ENCODE results near the gene MTRFR. TPM values are rescaled to one million over a fixed set of nuclear protein-coding genes. Genes with fewer than 3 reads are reported as not detected.
A peak's percentile ranks its signal among the peaks of the same experiment; 100 is the strongest.

Gene MTRFR
- total RNA-seq, 1 experiment from 2014 or later = 15.7 TPM

DNA sequence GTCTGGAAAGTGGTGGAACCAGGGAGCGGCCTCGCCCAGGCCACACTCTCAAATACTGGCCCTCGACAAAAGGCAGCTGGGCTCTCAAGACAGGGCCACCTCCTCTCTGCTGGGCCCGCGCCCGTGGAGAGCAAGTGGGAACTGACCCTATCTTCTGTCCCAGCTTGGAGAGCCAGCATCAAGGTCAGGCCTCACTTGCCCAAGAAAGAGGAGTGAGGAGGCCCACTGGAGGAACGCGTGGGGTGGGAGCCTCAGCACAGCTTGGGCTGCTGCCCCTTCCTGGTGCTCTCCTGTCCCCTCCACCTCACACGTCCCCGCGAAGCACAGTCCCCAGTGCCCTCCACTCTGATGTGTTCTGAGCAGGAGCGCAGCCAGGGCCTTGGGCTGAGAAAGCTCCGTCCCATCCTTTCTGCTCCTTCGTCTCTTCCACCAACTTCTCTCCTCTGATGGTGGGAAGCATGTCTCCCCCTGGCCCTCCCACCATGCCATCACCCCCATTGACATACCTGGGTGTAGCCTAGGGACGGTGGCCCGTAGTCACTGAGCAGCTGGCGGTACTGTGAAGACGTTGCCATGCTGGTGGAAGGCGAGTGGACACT, 33.5 kb downstream of the MTRFR start:
- DNase-seq (ENCODE audit: low spot score) (no peak), ATAC-seq (no peak)
- POLR2A ChIA-PET = no interaction called here
- H3K9me3 Mint-ChIP-seq = no peaks in the 10 kb centered on the region
- H3K4me1 Mint-ChIP-seq = peaks cover 29% of the 10 kb centered on the region
- TF ChIP-seq ESRRA (CRISPR knock-in tag; IDR thresholded peaks at IDR 0.05; ENCODE audit: borderline replicate concordance) (no peak), FOXK1 (CRISPR knock-in tag; IDR thresholded peaks at IDR 0.05) (no peak), CREB1 (CRISPR knock-in tag; IDR thresholded peaks at IDR 0.05) (no peak), ZNF396 (CRISPR knock-in tag; IDR thresholded peaks at IDR 0.05; ENCODE audit: borderline replicate concordance) (no peak), SMAD4 (CRISPR knock-in tag; IDR thresholded peaks at IDR 0.05) (no peak), NR2C2 (CRISPR knock-in tag; IDR thresholded peaks at IDR 0.05) (no peak), ZBTB21 (CRISPR knock-in tag; IDR thresholded peaks at IDR 0.05; ENCODE audit: borderline replicate concordance) (no peak), FOXP1 (CRISPR knock-in tag; IDR thresholded peaks at IDR 0.05; ENCODE audit: borderline replicate concordance) (no peak), ZNF423 (CRISPR knock-in tag; IDR thresholded peaks at IDR 0.05) (no peak), ELF4 (CRISPR knock-in tag; IDR thresholded peaks at IDR 0.05; ENCODE audit: low read depth) (no peak), ZNF263 (CRISPR knock-in tag; IDR thresholded peaks at IDR 0.05; ENCODE audit: low read depth) (no peak), RORB (CRISPR knock-in tag; IDR thresholded peaks at IDR 0.05) (no peak)
- TF ChIP-seq, protein P1, sequence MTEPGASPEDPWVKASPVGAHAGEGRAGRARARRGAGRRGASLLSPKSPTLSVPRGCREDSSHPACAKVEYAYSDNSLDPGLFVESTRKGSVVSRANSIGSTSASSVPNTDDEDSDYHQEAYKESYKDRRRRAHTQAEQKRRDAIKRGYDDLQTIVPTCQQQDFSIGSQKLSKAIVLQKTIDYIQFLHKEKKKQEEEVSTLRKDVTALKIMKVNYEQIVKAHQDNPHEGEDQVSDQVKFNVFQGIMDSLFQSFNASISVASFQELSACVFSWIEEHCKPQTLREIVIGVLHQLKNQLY (CRISPR knock-in tag; IDR thresholded peaks at IDR 0.05) = no peak
- TF ChIP-seq, protein P2, sequence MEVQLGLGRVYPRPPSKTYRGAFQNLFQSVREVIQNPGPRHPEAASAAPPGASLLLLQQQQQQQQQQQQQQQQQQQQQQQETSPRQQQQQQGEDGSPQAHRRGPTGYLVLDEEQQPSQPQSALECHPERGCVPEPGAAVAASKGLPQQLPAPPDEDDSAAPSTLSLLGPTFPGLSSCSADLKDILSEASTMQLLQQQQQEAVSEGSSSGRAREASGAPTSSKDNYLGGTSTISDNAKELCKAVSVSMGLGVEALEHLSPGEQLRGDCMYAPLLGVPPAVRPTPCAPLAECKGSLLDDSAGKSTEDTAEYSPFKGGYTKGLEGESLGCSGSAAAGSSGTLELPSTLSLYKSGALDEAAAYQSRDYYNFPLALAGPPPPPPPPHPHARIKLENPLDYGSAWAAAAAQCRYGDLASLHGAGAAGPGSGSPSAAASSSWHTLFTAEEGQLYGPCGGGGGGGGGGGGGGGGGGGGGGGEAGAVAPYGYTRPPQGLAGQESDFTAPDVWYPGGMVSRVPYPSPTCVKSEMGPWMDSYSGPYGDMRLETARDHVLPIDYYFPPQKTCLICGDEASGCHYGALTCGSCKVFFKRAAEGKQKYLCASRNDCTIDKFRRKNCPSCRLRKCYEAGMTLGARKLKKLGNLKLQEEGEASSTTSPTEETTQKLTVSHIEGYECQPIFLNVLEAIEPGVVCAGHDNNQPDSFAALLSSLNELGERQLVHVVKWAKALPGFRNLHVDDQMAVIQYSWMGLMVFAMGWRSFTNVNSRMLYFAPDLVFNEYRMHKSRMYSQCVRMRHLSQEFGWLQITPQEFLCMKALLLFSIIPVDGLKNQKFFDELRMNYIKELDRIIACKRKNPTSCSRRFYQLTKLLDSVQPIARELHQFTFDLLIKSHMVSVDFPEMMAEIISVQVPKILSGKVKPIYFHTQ (CRISPR knock-in tag; IDR thresholded peaks at IDR 0.05) = no peak
- TF ChIP-seq, protein P3, sequence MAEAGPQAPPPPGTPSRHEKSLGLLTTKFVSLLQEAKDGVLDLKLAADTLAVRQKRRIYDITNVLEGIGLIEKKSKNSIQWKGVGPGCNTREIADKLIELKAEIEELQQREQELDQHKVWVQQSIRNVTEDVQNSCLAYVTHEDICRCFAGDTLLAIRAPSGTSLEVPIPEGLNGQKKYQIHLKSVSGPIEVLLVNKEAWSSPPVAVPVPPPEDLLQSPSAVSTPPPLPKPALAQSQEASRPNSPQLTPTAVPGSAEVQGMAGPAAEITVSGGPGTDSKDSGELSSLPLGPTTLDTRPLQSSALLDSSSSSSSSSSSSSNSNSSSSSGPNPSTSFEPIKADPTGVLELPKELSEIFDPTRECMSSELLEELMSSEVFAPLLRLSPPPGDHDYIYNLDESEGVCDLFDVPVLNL (CRISPR knock-in tag; IDR thresholded peaks at IDR 0.05; ENCODE audit: borderline replicate concordance, low read depth) = no peak
- TF ChIP-seq, protein P4, sequence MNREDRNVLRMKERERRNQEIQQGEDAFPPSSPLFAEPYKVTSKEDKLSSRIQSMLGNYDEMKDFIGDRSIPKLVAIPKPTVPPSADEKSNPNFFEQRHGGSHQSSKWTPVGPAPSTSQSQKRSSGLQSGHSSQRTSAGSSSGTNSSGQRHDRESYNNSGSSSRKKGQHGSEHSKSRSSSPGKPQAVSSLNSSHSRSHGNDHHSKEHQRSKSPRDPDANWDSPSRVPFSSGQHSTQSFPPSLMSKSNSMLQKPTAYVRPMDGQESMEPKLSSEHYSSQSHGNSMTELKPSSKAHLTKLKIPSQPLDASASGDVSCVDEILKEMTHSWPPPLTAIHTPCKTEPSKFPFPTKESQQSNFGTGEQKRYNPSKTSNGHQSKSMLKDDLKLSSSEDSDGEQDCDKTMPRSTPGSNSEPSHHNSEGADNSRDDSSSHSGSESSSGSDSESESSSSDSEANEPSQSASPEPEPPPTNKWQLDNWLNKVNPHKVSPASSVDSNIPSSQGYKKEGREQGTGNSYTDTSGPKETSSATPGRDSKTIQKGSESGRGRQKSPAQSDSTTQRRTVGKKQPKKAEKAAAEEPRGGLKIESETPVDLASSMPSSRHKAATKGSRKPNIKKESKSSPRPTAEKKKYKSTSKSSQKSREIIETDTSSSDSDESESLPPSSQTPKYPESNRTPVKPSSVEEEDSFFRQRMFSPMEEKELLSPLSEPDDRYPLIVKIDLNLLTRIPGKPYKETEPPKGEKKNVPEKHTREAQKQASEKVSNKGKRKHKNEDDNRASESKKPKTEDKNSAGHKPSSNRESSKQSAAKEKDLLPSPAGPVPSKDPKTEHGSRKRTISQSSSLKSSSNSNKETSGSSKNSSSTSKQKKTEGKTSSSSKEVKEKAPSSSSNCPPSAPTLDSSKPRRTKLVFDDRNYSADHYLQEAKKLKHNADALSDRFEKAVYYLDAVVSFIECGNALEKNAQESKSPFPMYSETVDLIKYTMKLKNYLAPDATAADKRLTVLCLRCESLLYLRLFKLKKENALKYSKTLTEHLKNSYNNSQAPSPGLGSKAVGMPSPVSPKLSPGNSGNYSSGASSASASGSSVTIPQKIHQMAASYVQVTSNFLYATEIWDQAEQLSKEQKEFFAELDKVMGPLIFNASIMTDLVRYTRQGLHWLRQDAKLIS (CRISPR knock-in tag; IDR thresholded peaks at IDR 0.05; ENCODE audit: borderline replicate concordance) = no peak
- peaks cover 32% of the 10 kb centered on the region for H3K36me3 Mint-ChIP-seq
- H3K27me3 Mint-ChIP-seq (ENCODE audit: low read depth) = no peaks in the 10 kb centered on the region
- peak overlapping the region; percentile 78; the same call in 1 of the 2 replicates for H3K27ac Mint-ChIP-seq
- H3K4me3 Mint-ChIP-seq = no peak overlapping the region
- CTCF ChIA-PET = interaction anchor here (1.3 kb wide), 1 partner anchor 11 kb away, joined by 4 read pairs; no protein-coding TSS in a partner anchor

DNA sequence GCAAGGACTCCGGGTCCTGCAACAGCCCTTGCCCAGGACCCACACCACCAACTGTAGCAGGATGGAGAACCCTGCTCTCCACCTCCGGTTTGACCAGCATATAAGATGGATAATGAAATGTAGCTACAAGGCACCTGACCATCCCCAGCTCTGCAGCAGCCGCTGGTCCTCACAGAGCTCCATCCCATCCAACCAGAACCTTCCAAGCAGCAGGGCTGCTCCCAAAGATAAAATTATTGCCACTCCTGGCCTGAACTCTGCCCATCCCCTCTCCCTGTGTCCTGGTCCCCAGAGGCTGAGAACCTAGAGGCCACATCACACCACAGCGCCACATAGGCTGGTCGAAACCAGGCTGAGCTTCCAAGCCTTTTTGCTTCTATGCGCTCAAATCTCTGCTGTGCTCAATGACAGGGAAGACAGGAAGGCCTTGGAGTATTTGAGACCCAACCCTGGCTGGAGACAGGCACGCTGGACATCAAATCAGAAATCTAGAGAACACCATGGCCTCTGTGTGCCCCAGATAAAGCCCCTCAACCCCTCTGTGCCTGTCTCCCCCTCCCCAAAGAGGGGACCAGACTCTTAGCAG, 34.2 kb downstream of the MTRFR start:
- Mint-ChIP-seq H3K9me3 (no peaks in the 10 kb centered on the region), H3K36me3 (peaks cover 26% of the 10 kb centered on the region), H3K4me1 (peaks cover 28% of the 10 kb centered on the region), H3K27ac (peak overlapping the region; percentile 78; the same call in 1 of the 2 replicates), H3K27me3 (ENCODE audit: low read depth) (no peaks in the 10 kb centered on the region), H3K4me3 (no peak overlapping the region)
- CTCF ChIA-PET = interaction anchor here (0.6 to 1.3 kb wide), 2 partner anchors 12 to 44 kb away, joined by 3 to 4 read pairs; no protein-coding TSS in a partner anchor
- DNase-seq (ENCODE audit: low spot score) (no peak), ATAC-seq (no peak)
- POLR2A ChIA-PET = no interaction called here
- TF ChIP-seq FOXP1 (CRISPR knock-in tag; IDR thresholded peaks at IDR 0.05; ENCODE audit: borderline replicate concordance) = no peak
- TF ChIP-seq NR2C2 (CRISPR knock-in tag; IDR thresholded peaks at IDR 0.05) = no peak
- TF ChIP-seq GRHL2 (CRISPR knock-in tag; IDR thresholded peaks at IDR 0.05; ENCODE audit: insufficient replicate concordance, severe bottlenecking) = no peak

Measured in WTC11 (cell line).